ENCODE measurements around the gene RSKR. TPM values are rescaled to one million over a fixed set of nuclear protein-coding genes. Genes with fewer than 3 reads are reported as not detected.

Gene RSKR
- total and polyA plus RNA-seq, 9 of the 15 experiments (the other 6 are each of a cell fraction or from before 2014, with no cell fraction given): 1.4 to 42.3 (median 16.2) TPM

- peak; percentile 58; the same call in 1 of the 2 replicates for TF ChIP-seq XRCC5 (IDR thresholded peaks at IDR 0.05; ENCODE audit: low read depth, low read length)
- no peak for TF ChIP-seq ZNF57 (CRISPR knock-in tag; IDR thresholded peaks at IDR 0.05)
- peak; percentile 31 for TF ChIP-seq EP300 (IDR thresholded peaks at IDR 0.05; ENCODE audit: low read length)
- 0 out of 2 replicates have a peak, but pooled peaks have one; percentile 12 for TF ChIP-seq PPARD (CRISPR knock-in tag; IDR thresholded peaks at IDR 0.05)
- TF ChIP-seq TEAD4 (IDR thresholded peaks at IDR 0.05; ENCODE audit: low read length): peak; percentile 53
- no peak for TF ChIP-seq TEAD4 (CRISPR knock-in tag; IDR thresholded peaks at IDR 0.05; ENCODE audit: borderline replicate concordance)
- TF ChIP-seq JUND (IDR thresholded peaks at IDR 0.05; ENCODE audit: borderline replicate concordance, low read depth, low read length): peak; percentile 57; the same call in 1 of the 2 replicates
- 0 out of 3 replicates have a peak, but pooled peaks have one; percentile 14 for TF ChIP-seq JUND (tag; IDR thresholded peaks at IDR 0.05; ENCODE audit: borderline replicate concordance, low read depth, low read length)
- TF ChIP-seq, protein P1, sequence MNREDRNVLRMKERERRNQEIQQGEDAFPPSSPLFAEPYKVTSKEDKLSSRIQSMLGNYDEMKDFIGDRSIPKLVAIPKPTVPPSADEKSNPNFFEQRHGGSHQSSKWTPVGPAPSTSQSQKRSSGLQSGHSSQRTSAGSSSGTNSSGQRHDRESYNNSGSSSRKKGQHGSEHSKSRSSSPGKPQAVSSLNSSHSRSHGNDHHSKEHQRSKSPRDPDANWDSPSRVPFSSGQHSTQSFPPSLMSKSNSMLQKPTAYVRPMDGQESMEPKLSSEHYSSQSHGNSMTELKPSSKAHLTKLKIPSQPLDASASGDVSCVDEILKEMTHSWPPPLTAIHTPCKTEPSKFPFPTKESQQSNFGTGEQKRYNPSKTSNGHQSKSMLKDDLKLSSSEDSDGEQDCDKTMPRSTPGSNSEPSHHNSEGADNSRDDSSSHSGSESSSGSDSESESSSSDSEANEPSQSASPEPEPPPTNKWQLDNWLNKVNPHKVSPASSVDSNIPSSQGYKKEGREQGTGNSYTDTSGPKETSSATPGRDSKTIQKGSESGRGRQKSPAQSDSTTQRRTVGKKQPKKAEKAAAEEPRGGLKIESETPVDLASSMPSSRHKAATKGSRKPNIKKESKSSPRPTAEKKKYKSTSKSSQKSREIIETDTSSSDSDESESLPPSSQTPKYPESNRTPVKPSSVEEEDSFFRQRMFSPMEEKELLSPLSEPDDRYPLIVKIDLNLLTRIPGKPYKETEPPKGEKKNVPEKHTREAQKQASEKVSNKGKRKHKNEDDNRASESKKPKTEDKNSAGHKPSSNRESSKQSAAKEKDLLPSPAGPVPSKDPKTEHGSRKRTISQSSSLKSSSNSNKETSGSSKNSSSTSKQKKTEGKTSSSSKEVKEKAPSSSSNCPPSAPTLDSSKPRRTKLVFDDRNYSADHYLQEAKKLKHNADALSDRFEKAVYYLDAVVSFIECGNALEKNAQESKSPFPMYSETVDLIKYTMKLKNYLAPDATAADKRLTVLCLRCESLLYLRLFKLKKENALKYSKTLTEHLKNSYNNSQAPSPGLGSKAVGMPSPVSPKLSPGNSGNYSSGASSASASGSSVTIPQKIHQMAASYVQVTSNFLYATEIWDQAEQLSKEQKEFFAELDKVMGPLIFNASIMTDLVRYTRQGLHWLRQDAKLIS (CRISPR knock-in tag; IDR thresholded peaks at IDR 0.05): no peak
- 0 out of 2 replicates have a peak, but pooled peaks have one; percentile 33 for TF ChIP-seq THRB (CRISPR knock-in tag; conservative IDR thresholded peaks at IDR 0.05)
- no peak for TF ChIP-seq ZNF143 (CRISPR knock-in tag; IDR thresholded peaks at IDR 0.05)
- 0 out of 2 replicates have a peak, but pooled peaks have one; percentile 41 for TF ChIP-seq JUN (IDR thresholded peaks at IDR 0.05; ENCODE audit: borderline replicate concordance, low read depth, low read length)
- no peak for TF ChIP-seq JUN (CRISPR knock-in tag; IDR thresholded peaks at IDR 0.05; ENCODE audit: borderline replicate concordance)
- TF ChIP-seq BHLHE40 (IDR thresholded peaks at IDR 0.05; ENCODE audit: low read length): peak; percentile 18; the same call in 1 of the 2 replicates
- TF ChIP-seq E4F1 (CRISPR knock-in tag; IDR thresholded peaks at IDR 0.05; ENCODE audit: borderline replicate concordance): no peak
- no peak for TF ChIP-seq POLR3G (IDR thresholded peaks at IDR 0.05; ENCODE audit: extremely low read depth, insufficient read length, insufficient replicate concordance)
These were observed 30.2 kb upstream of the RSKR start (continued) for GRCh38 chr17:28643983-28644786.

All from K562 (cell line).